Mesenchymal stem cell (in vitro differentiated cells and primary cell): ENCODE measurements around the gene HMCES.
"Not testable (repeated sequence)": the region's sequence is repeated elsewhere in the genome, so short reads cannot be mapped to it uniquely, and the experiment has no call there.

ENCODE experiments used
- DNase-seq: peaks from one replicate; pipeline ENCODE4 v3.0.0-alpha.2; 2013
- H2AFZ ChIP-seq: one replicate; pipeline ENCODE4 v1.6.1; 2013; ENCODE audit warnings: low read depth, mild to moderate bottlenecking, control low read depth, inconsistent platforms, low read length, moderate library complexity
- H2AK5ac ChIP-seq: 2 replicates; pipeline ENCODE4 v1.6.1; 2013; ENCODE audit warnings: low read length, moderate library complexity, mild to moderate bottlenecking, inconsistent platforms; ENCODE audit not compliant: severe bottlenecking
- H2BK120ac ChIP-seq: one replicate; pipeline ENCODE4 v1.6.1; 2013; ENCODE audit warnings: low read depth, mild to moderate bottlenecking, inconsistent platforms, low read length, moderate library complexity
- H2BK12ac ChIP-seq, 2 experiments: one replicate each; pipeline ENCODE4 v1.6.1; 2013; ENCODE audit warnings: inconsistent platforms in 2 of 2, low read length in 2 of 2, mild to moderate bottlenecking in 2 of 2, moderate library complexity in 2 of 2, control low read depth in 1 of 2
- H2BK15ac ChIP-seq: one replicate; pipeline ENCODE4 v1.6.1; 2013; ENCODE audit warnings: mild to moderate bottlenecking, low read depth, inconsistent platforms; ENCODE audit not compliant: poor library complexity, severe bottlenecking
- H2BK5ac ChIP-seq: 2 replicates; pipeline ENCODE4 v1.6.1; 2013; ENCODE audit warnings: low read depth, mild to moderate bottlenecking, low read length, control low read depth, inconsistent platforms; ENCODE audit not compliant: poor library complexity, severe bottlenecking
- H3K14ac ChIP-seq, 2 experiments: one replicate each; pipeline ENCODE4 v1.6.1; 2013; ENCODE audit warnings: inconsistent platforms in 2 of 2, low read length in 2 of 2, control low read depth in 1 of 2, mild to moderate bottlenecking in 1 of 2, moderate library complexity in 1 of 2
- H3K18ac ChIP-seq, 2 experiments: one replicate each; pipeline ENCODE4 v1.6.1; 2013; ENCODE audit warnings: inconsistent platforms in 2 of 2, low read length in 2 of 2, control low read depth in 1 of 2, low read depth in 1 of 2, mild to moderate bottlenecking in 1 of 2
- H3K23ac ChIP-seq, 2 experiments: one replicate each; pipeline ENCODE4 v1.6.1; 2013; ENCODE audit warnings: inconsistent platforms in 2 of 2, low read length in 2 of 2, mild to moderate bottlenecking in 2 of 2, moderate library complexity in 2 of 2, control low read depth in 1 of 2
- H3K27ac ChIP-seq: 2 replicates; pipeline ENCODE4 v1.5.1; 2013; ENCODE audit warnings: mild to moderate bottlenecking, moderate library complexity, low read length, control low read depth, inconsistent platforms; ENCODE audit not compliant: poor library complexity, severe bottlenecking
- H3K27me3 ChIP-seq, 2 experiments: 2 replicates each; pipeline versions ENCODE4 v1.6.1 to v1.7.0; 2013; ENCODE audit warnings: low read length in 2 of 2, mild to moderate bottlenecking in 2 of 2, moderate library complexity in 2 of 2, control low read depth in 1 of 2, inconsistent platforms in 1 of 2; ENCODE audit not compliant: control insufficient read depth in 1 of 2, insufficient read depth in 1 of 2
- H3K36me3 ChIP-seq, 2 experiments: 2 replicates each; pipeline versions ENCODE4 v1.6.1 to v1.7.0; 2013; ENCODE audit warnings: low read length in 2 of 2, control low read depth in 1 of 2, inconsistent platforms in 1 of 2, low read depth in 1 of 2, mild to moderate bottlenecking in 1 of 2; ENCODE audit not compliant: insufficient read depth in 2 of 2, control insufficient read depth in 1 of 2
- H3K4ac ChIP-seq, 2 experiments: one replicate each; pipeline ENCODE4 v1.6.1; 2013; ENCODE audit warnings: inconsistent platforms in 2 of 2, low read length in 2 of 2, mild to moderate bottlenecking in 2 of 2, moderate library complexity in 2 of 2, control low read depth in 1 of 2, low read depth in 1 of 2
- H3K4me1 ChIP-seq: 2 replicates; pipeline ENCODE4 v1.6.1; 2013; ENCODE audit warnings: low read depth, low read length, control low read depth; ENCODE audit not compliant: control insufficient read depth, insufficient read depth
- H3K4me2 ChIP-seq: 2 replicates; pipeline ENCODE4 v1.6.1; 2013; ENCODE audit warnings: low read length, mild to moderate bottlenecking, inconsistent platforms; ENCODE audit not compliant: poor library complexity, severe bottlenecking
- H3K4me3 ChIP-seq, 2 experiments: 2 replicates each; pipeline versions ENCODE4 v1.5.1 to v1.7.0; 2013; ENCODE audit warnings: low read length in 2 of 2, mild to moderate bottlenecking in 2 of 2, control low read depth in 1 of 2, low read depth in 1 of 2; ENCODE audit not compliant: insufficient read depth in 1 of 2
- H3K79me1 ChIP-seq: replicated peaks from 2 replicates; pipeline ENCODE4 v1.6.1; 2013; ENCODE audit warnings: mild to moderate bottlenecking, control low read depth, low read length, inconsistent platforms; ENCODE audit not compliant: poor library complexity, severe bottlenecking
- H3K9ac ChIP-seq: 2 replicates; pipeline ENCODE4 v1.7.0; 2013; ENCODE audit warnings: mild to moderate bottlenecking, low read length, moderate library complexity
- H3K9me3 ChIP-seq: 2 replicates; pipeline ENCODE4 v1.7.0; 2013; ENCODE audit warnings: mild to moderate bottlenecking, low read length; ENCODE audit not compliant: control insufficient read depth
- H4K8ac ChIP-seq: one replicate; pipeline ENCODE4 v1.6.1; 2013; ENCODE audit warnings: inconsistent platforms, mild to moderate bottlenecking, low read length, moderate library complexity
- H4K91ac ChIP-seq: one replicate; pipeline ENCODE4 v1.6.1; 2013; ENCODE audit warnings: mild to moderate bottlenecking, low read length, inconsistent platforms
- WGBS: methylation state at CpG from one replicate; pipeline ENCODE4 v1.1.7; 2013; ENCODE audit warnings: mixed read lengths; 5-methylcytosine and 5-hydroxymethylcytosine counted together

HMCES gene

GRCh38 chr3:129346695-129347457 lies 68.2 kb downstream of the HMCES start:
- Histone ChIP-seq H2AK5ac (no peak overlapping the region), H3K79me1 (no peaks in the 10 kb centered on the region), H2AFZ (no peak overlapping the region), H3K4me2 (no peak overlapping the region), H3K9ac (no peak overlapping the region), H3K4ac (peak overlapping the region in 1 of 2 experiments; percentile 9), H3K4me1 (peaks cover 12% of the 10 kb centered on the region), H2BK120ac (no peak overlapping the region), H3K27me3 (peaks cover 59 to 72% of the 10 kb centered on the region in 2 experiments), H3K4me3 (no peak overlapping the region), H3K27ac (no peak overlapping the region), H4K91ac (no peak overlapping the region), H3K9me3 (no peaks in the 10 kb centered on the region), H2BK15ac (no peak overlapping the region), H2BK12ac (no peak overlapping the region), H4K8ac (no peak overlapping the region), H3K18ac (no peak overlapping the region), H3K36me3 (no peaks in the 10 kb centered on the region), H2BK5ac (no peak overlapping the region), H3K23ac (no peak overlapping the region), H3K14ac (no peak overlapping the region)
- DNase-seq, result no peak
- 73% methylated on average over 12 of the region's 12 CpGs for WGBS

GRCh38 chr3:129347458-129347845 lies 68.8 kb downstream of the HMCES start:
- Histone ChIP-seq H2AFZ (no peak overlapping the region), H3K18ac (no peak overlapping the region), H2BK12ac (no peak overlapping the region), H3K9ac (no peak overlapping the region), H4K8ac (no peak overlapping the region), H3K4me2 (no peak overlapping the region), H3K4me3 (no peak overlapping the region), H3K27ac (no peak overlapping the region), H3K4me1 (peaks cover 12% of the 10 kb centered on the region), H3K36me3 (no peaks in the 10 kb centered on the region), H4K91ac (no peak overlapping the region), H2AK5ac (no peak overlapping the region), H2BK15ac (no peak overlapping the region), H3K4ac (peak overlapping the region in 1 of 2 experiments; percentile 9), H3K79me1 (no peaks in the 10 kb centered on the region), H2BK120ac (no peak overlapping the region), H2BK5ac (no peak overlapping the region), H3K27me3 (peaks cover 65 to 76% of the 10 kb centered on the region in 2 experiments), H3K14ac (peak overlapping the region in 1 of 2 experiments; percentile 76), H3K23ac (no peak overlapping the region), H3K9me3 (no peaks in the 10 kb centered on the region)
- 86% methylated on average over 8 of the region's 8 CpGs for WGBS
- DNase-seq, result no peak

GRCh38 chr3:129348734-129349133 lies 70.1 kb downstream of the HMCES start:
- Histone ChIP-seq H3K36me3 (no peaks in the 10 kb centered on the region), H3K4me1 (peaks cover 9% of the 10 kb centered on the region), H3K14ac (no peak overlapping the region), H3K9me3 (no peaks in the 10 kb centered on the region), H3K4me3 (no peak overlapping the region), H2AK5ac (no peak overlapping the region), H2BK15ac (no peak overlapping the region), H4K8ac (no peak overlapping the region), H2BK5ac (no peak overlapping the region), H2AFZ (no peak overlapping the region), H3K9ac (no peak overlapping the region), H3K4ac (no peak overlapping the region), H3K23ac (no peak overlapping the region), H2BK12ac (no peak overlapping the region), H3K18ac (no peak overlapping the region), H3K27ac (no peak overlapping the region), H4K91ac (no peak overlapping the region), H3K79me1 (no peaks in the 10 kb centered on the region), H2BK120ac (no peak overlapping the region), H3K27me3 (peaks cover 71 to 80% of the 10 kb centered on the region in 2 experiments), H3K4me2 (no peak overlapping the region)
- 97% methylated on average over 3 of the region's 3 CpGs for WGBS
- DNase-seq, result no peak

- not testable (repeated sequence) for H3K4me3 ChIP-seq, H2BK15ac ChIP-seq
- 97% methylated on average over 9 of the region's 11 CpGs for WGBS
Observed at GRCh38 chr3:129349169-129349568, 70.5 kb downstream of the HMCES start.

More at GRCh38 chr3:129349169-129349568, 70.5 kb downstream of the HMCES start:
- peaks cover 71 to 80% of the 10 kb centered on the region in 2 experiments for H3K27me3 ChIP-seq
- DNase-seq, H4K8ac ChIP-seq, H3K4me1 ChIP-seq, H3K14ac ChIP-seq, H3K4ac ChIP-seq, H2AFZ ChIP-seq, H3K27ac ChIP-seq, H3K18ac ChIP-seq, H2BK5ac ChIP-seq, H3K9me3 ChIP-seq, H3K36me3 ChIP-seq, H3K79me1 ChIP-seq, H3K9ac ChIP-seq, H2BK12ac ChIP-seq, H2BK120ac ChIP-seq, H3K4me2 ChIP-seq, H3K23ac ChIP-seq, H2AK5ac ChIP-seq, H4K91ac ChIP-seq: not testable (repeated sequence)
